ENCODE data around the gene DDIT4L.

- TF ChIP-seq CTCF (IDR thresholded peaks at IDR 0.05) (no peak), POLR2A (IDR thresholded peaks at IDR 0.05) (no peak)
Measured at GRCh38 chr4:100170986-100171385, 19.3 kb downstream of the DDIT4L start.

Measured in uterus (tissue), 2 donors.